GM23338 (cell line): ENCODE data around the gene ATP6V0A4. TPM values are rescaled to one million over a fixed set of nuclear protein-coding genes. Genes with fewer than 3 reads are reported as not detected.

ENCODE experiments used
- polyA plus RNA-seq: library from polyadenylated mRNA; unstranded; fragments of >200 nt; fragmentation: Nextera tagmentation; extraction: Ambion mirVana; gene quantifications from 2 replicates; pipeline ENCODE4 v1.2.1, GENCODE V29; 2016
- total RNA-seq: library from RNA; depleted of rRNA; stranded (reverse); fragments of >200 nt; shearing (Covaris generic); gene quantifications from 2 replicates; pipeline ENCODE4 v1.2.3, GENCODE V29; 2014; rRNA removed

The ATP6V0A4 gene
- total and polyA plus RNA-seq, 2 experiments from 2014 or later = 0.10 to 1.3 TPM

Other genes with a start within 250 kb of the ATP6V0A4 start
- 0.70 and 1.4 TPM in 2 replicates for gene SVOPL, start 96.8 kb downstream of the ATP6V0A4 start, total RNA-seq
- gene SVOPL, start 96.8 kb downstream of the ATP6V0A4 start, polyA plus RNA-seq = 2.1 and 2.6 TPM in 2 replicates
- 0.08 TPM in 1 of 2 replicates, not detected in the other for gene TMEM213, start 202 bp downstream of the ATP6V0A4 start, total RNA-seq
- gene TMEM213, start 202 bp downstream of the ATP6V0A4 start, polyA plus RNA-seq = 0.14 and 0.89 TPM in 2 replicates
- 11.6 and 13.5 TPM in 2 replicates for gene KIAA1549, start 183.2 kb upstream of the ATP6V0A4 start, total RNA-seq
- 3.6 TPM in 2 replicates for gene KIAA1549, start 183.2 kb upstream of the ATP6V0A4 start, polyA plus RNA-seq
- gene ZC3HAV1L, start 237.8 kb upstream of the ATP6V0A4 start, total RNA-seq = 10.1 and 11.3 TPM in 2 replicates
- gene ZC3HAV1L, start 237.8 kb upstream of the ATP6V0A4 start, polyA plus RNA-seq = 2.0 and 2.1 TPM in 2 replicates